ENCODE measurements around the gene C1orf115. TPM values are rescaled to one million over a fixed set of nuclear protein-coding genes. Genes with fewer than 3 reads are reported as not detected.

C1orf115 gene
- total RNA-seq, 4 donors from 2014 or later = 2.2 to 6.7 (median 4.6) TPM

DNA sequence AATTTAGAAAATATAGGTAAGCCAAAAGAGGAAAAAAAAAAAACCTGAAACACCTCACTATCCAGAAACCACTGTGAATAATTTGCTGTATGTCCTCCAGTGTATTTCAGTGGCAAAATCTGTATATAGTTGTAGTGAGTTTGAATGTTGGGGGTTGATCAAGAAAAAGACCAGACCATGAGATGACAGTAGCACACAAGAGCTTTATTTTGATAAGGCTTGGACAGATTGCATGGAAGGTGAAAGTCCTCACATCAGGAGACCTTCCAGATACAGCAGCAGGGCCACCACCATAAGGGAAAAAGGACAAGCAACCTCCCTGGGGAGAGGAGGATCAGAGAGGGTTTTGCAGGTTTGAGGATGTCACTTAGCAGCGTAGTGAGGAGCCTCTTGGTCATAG is 16.2 kb upstream of the C1orf115 start:
- ATAC-seq = no peak
- TF ChIP-seq, protein P1, sequence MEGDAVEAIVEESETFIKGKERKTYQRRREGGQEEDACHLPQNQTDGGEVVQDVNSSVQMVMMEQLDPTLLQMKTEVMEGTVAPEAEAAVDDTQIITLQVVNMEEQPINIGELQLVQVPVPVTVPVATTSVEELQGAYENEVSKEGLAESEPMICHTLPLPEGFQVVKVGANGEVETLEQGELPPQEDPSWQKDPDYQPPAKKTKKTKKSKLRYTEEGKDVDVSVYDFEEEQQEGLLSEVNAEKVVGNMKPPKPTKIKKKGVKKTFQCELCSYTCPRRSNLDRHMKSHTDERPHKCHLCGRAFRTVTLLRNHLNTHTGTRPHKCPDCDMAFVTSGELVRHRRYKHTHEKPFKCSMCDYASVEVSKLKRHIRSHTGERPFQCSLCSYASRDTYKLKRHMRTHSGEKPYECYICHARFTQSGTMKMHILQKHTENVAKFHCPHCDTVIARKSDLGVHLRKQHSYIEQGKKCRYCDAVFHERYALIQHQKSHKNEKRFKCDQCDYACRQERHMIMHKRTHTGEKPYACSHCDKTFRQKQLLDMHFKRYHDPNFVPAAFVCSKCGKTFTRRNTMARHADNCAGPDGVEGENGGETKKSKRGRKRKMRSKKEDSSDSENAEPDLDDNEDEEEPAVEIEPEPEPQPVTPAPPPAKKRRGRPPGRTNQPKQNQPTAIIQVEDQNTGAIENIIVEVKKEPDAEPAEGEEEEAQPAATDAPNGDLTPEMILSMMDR (IDR thresholded peaks at IDR 0.05 in 4 of 5, conservative IDR thresholded peaks at IDR 0.05 in 1 of 5) = no peak
- TF ChIP-seq POLR2A (IDR thresholded peaks at IDR 0.05) = no peak
- in situ Hi-C loops (cut with MboI; ENCODE audit: low sequenced_read_pairs in 4 of 4) (no loop called here), intact Hi-C loops (cut with DNase I; ENCODE audit: low total_unique reads) (no loop called here)
- H3K4me1 ChIP-seq = no peaks in the 10 kb centered on the region
- H3K9me3 ChIP-seq = peaks cover 0 to 7% (median 0%) of the 10 kb centered on the region in 3 donors
- DNase-seq = no peak
- no peak overlapping the region for H3K27ac ChIP-seq
- no peak overlapping the region for H3K4me3 ChIP-seq
- H3K36me3 ChIP-seq = no peaks in the 10 kb centered on the region
- no peaks in the 10 kb centered on the region for H3K27me3 ChIP-seq

DNA sequence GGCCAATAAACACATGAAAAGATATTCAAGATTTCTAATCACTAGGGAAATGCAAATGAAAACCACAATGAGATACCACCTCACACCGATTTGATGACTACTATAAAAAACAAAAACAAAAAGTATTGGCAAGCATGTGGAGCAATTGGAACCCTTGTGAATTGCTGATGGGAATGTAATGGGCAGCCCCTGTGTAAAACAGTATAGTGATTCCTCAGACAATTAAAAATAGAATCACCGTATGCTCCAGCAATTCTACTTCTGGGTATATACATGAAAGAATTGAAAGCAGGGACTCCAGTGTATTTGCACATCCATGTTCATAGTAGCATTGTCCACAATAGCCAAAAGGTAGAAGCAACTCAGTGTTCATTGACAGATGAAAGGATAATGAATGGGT is 12.9 kb upstream of the C1orf115 start:
- no peak overlapping the region for H3K4me3 ChIP-seq
- no peak for DNase-seq
- no peak overlapping the region for H3K27ac ChIP-seq
- no peak for ATAC-seq
- no peaks in the 10 kb centered on the region for H3K9me3 ChIP-seq
- peaks cover 0 to 5% of the 10 kb centered on the region in 2 donors for H3K4me1 ChIP-seq
- no peaks in the 10 kb centered on the region for H3K27me3 ChIP-seq
- intact Hi-C loops (cut with DNase I; ENCODE audit: low total_unique reads) = no loop called here
- TF ChIP-seq POLR2A (IDR thresholded peaks at IDR 0.05) = no peak
- TF ChIP-seq, protein P1 (IDR thresholded peaks at IDR 0.05 in 4 of 5, conservative IDR thresholded peaks at IDR 0.05 in 1 of 5) = no peak
- H3K36me3 ChIP-seq = no peaks in the 10 kb centered on the region
- in situ Hi-C loops (cut with MboI; ENCODE audit: low sequenced_read_pairs in 4 of 4) = no loop called here

DNA sequence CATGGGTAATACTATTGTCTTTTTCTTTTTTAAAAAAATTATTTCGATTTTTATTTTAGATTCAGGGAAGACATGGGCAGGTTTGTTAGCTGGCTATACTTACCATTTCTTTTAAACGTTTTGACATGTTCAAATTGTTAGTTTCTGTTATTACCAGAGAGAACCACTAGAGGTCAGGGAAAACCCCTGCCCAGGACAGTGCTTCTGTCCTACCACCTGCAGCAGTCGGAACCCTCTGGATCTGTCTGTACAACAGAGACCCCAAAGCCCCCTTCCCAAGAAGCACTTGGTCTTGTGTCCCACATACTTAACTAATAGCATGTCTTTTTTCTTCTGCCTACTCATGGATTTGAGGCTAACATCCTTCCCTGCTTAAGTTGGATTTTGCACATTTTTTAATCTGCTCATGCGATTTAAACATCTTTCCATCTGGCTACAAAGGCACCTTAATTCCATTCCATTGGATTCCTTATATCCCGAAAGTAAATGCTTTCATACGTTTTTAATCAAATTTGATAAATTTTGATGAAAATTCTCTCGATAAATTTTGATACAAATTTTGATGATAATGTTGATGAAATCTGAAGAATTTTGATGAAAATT is 10.0 kb upstream of the C1orf115 start:
- no peaks in the 10 kb centered on the region for H3K9me3 ChIP-seq
- peaks cover 0 to 5% of the 10 kb centered on the region in 2 donors for H3K4me1 ChIP-seq
- DNase-seq = no peak
- H3K27ac ChIP-seq = no peak overlapping the region
- H3K36me3 ChIP-seq = no peaks in the 10 kb centered on the region
- intact Hi-C loops (cut with DNase I; ENCODE audit: low total_unique reads) = loop anchor here (1.0 kb wide), 2 partner anchors 53 to 96 kb away; no protein-coding TSS in a partner anchor
- in situ Hi-C loops (cut with MboI; ENCODE audit: low sequenced_read_pairs in 4 of 4) = loop anchor here (10.0 kb wide), 2 partner anchors 55 to 95 kb away; no protein-coding TSS in a partner anchor
- no peak overlapping the region for H3K4me3 ChIP-seq
- peak; percentile 47 to 71 for ATAC-seq
- no peak for TF ChIP-seq POLR2A (IDR thresholded peaks at IDR 0.05)
- TF ChIP-seq, protein P1 (IDR thresholded peaks at IDR 0.05 in 4 of 5, conservative IDR thresholded peaks at IDR 0.05 in 1 of 5) = peak; percentile 51 to 76 (median 66)
- H3K27me3 ChIP-seq = no peaks in the 10 kb centered on the region

DNA sequence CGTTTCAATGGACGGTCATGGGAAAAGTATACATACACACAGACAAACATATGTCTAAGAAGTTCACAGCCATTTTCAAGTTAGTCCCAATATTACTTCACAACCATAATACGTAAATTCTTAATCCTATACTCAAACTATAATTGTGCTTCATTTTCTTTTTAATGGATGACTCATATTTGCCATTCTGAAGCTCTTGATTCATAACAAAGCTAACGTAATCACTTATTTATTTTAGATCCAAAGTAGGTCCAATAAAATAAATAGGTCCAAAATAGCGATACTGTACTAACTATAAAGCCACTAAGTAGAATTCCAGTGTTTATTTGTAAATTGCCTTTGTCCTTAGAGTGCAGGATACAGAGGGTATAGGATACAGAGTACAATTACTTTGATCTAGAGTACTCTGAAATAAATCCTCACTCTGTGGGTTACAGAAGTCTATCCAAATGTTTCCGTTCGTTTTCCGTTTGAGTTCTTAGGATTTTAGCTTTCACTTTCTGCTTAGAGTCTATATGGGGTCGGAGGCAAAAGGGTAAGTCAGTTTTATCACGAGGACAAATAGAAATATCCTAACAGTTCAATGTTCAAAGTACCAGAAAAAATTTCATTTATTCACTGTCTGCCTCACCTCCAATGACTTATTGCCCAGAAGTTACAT is 8.8 kb upstream of the C1orf115 start:
- Histone ChIP-seq H3K4me3 (peak overlapping the region in 3 of 4 donors; percentile 1 to 19 (median 4)), H3K4me1 (peaks cover 0 to 5% of the 10 kb centered on the region in 2 donors), H3K36me3 (no peaks in the 10 kb centered on the region), H3K27ac (no peak overlapping the region), H3K9me3 (no peaks in the 10 kb centered on the region), H3K27me3 (no peaks in the 10 kb centered on the region)
- intact Hi-C loops (cut with DNase I; ENCODE audit: low total_unique reads) = no loop called here
- DNase-seq (no peak), ATAC-seq (no peak)
- TF ChIP-seq, protein P1 (IDR thresholded peaks at IDR 0.05 in 4 of 5, conservative IDR thresholded peaks at IDR 0.05 in 1 of 5) = no peak
- TF ChIP-seq POLR2A (IDR thresholded peaks at IDR 0.05) = no peak
- in situ Hi-C loops (cut with MboI; ENCODE audit: low sequenced_read_pairs in 4 of 4) = loop anchor here (10.0 kb wide), 2 partner anchors 53 to 93 kb away; no protein-coding TSS in a partner anchor

Measured in gastrocnemius medialis (tissue), 4 donors.